GM21515 (cell line): ENCODE results near the gene PIERCE2.
A peak's percentile ranks its signal among the peaks of the same experiment; 100 is the strongest.
"Not testable (repeated sequence)": the region's sequence is repeated elsewhere in the genome, so short reads cannot be mapped to it uniquely, and the experiment has no call there.

Source experiments
- ATAC-seq: cut with Tn5 transposase; IDR thresholded peaks from one replicate; pipeline ENCODE4 v1.9.1; 2021; ENCODE audit not compliant: unreplicated experiment

Gene PIERCE2

GRCh38 chr15:55408012-55408928 lies at the start of gene PIERCE2, which contains the start of gene CCPG1:
PIERCE2 (plus strand) TSS chr15:55408495; CDS start chr15:55408769, 274 bp downstream.
CCPG1 (minus strand) TSS chr15:55408359; CDS start chr15:55389424, 18,935 bp downstream.
- ATAC-seq = peak; percentile 96

- no peak for ATAC-seq
These were observed 48.0 kb upstream of the PIERCE2 start for GRCh38 chr15:55360256-55360655.

GRCh38 chr15:55361048-55361447 lies 47.2 kb upstream of the PIERCE2 start:
- ATAC-seq = no peak

- ATAC-seq = no peak
These were observed 45.7 kb upstream of the PIERCE2 start for GRCh38 chr15:55362641-55363040.

GRCh38 chr15:55366981-55367380 lies 41.3 kb upstream of the PIERCE2 start:
- ATAC-seq = no peak

GRCh38 chr15:55372701-55373440 lies 35.4 kb upstream of the PIERCE2 start:
- ATAC-seq = peak; percentile 51

- ATAC-seq = no peak
These were observed 29.2 kb upstream of the PIERCE2 start for GRCh38 chr15:55379095-55379494.

GRCh38 chr15:55381595-55381994 lies 26.7 kb upstream of the PIERCE2 start:
- ATAC-seq = no peak

- no peak for ATAC-seq
These were observed 24.6 kb upstream of the PIERCE2 start for GRCh38 chr15:55383687-55384086.

- no peak for ATAC-seq
These were observed 21.3 kb upstream of the PIERCE2 start for GRCh38 chr15:55387027-55387426.

- no peak for ATAC-seq
These were observed 19.1 kb upstream of the PIERCE2 start for GRCh38 chr15:55389264-55389607.

- no peak for ATAC-seq
These were observed 13.6 kb upstream of the PIERCE2 start for GRCh38 chr15:55394694-55395093.

- ATAC-seq = no peak
These were observed 10.1 kb upstream of the PIERCE2 start for GRCh38 chr15:55398243-55398642.

- ATAC-seq = not testable (repeated sequence)
These were observed 8.2 kb upstream of the PIERCE2 start for GRCh38 chr15:55400050-55400449.

- no peak for ATAC-seq
These were observed 6.5 kb upstream of the PIERCE2 start for GRCh38 chr15:55401786-55402246.

- ATAC-seq = peak; percentile 42
These were observed 5.6 kb upstream of the PIERCE2 start for GRCh38 chr15:55402707-55403106.

- ATAC-seq = no peak
These were observed 4.8 kb upstream of the PIERCE2 start for GRCh38 chr15:55403531-55403930.

- ATAC-seq = no peak
These were observed 740 bp upstream of the PIERCE2 start for GRCh38 chr15:55407498-55408011.

- ATAC-seq = not testable (repeated sequence)
These were observed 681 bp downstream of the PIERCE2 start for GRCh38 chr15:55408976-55409375.

- not testable (repeated sequence) for ATAC-seq
These were observed 9.4 kb downstream of the PIERCE2 start for GRCh38 chr15:55417678-55418077.

- ATAC-seq = no peak
These were observed 12.0 kb downstream of the PIERCE2 start for GRCh38 chr15:55420171-55420866.
